AG04449 (cell line): Measurements from ENCODE around the gene CIZ1.

Experiments used
- CTCF ChIA-PET: fragments of 350-600 bp; formaldehyde crosslinking; extraction: SDS; loops from one replicate; lab custom pipeline; 2021; ENCODE audit warnings: antibody characterized with exemption; lab: Yijun Ruan, JAX
- POLR2A ChIA-PET: fragments of 400-600, 350-600 bp; formaldehyde crosslinking; extraction: SDS; loops from one replicate; lab custom pipeline; 2020; ENCODE audit warnings: antibody characterized with exemption, inconsistent platforms; lab: Yijun Ruan, JAX
- DNase-seq: peaks from one replicate; pipeline ENCODE4 v3.0.0-alpha.2; 2010; ENCODE audit warnings: low read depth, low spot score
- H3K4me3 ChIP-seq: 2 replicates; pipeline ENCODE4 v1.5.1; 2011; ENCODE audit warnings: low read depth, mild to moderate bottlenecking, control low read depth, low read length
- CTCF ChIP-seq: IDR thresholded peaks from one replicate; pipeline ENCODE4 v1.5.1; 2011; ENCODE audit warnings: mild to moderate bottlenecking, moderate library complexity, low read length, control low read depth, inconsistent platforms; ENCODE audit not compliant: insufficient read depth; ENCODE audit errors: missing control alignments

The CIZ1 gene

GRCh38 chr9:128153947-128154695 lies 37.3 kb downstream of the CIZ1 start:
- CTCF ChIA-PET, result no interaction called here
- no peak for DNase-seq
- no peak for TF ChIP-seq CTCF
- POLR2A ChIA-PET, result no interaction called here
- no peak overlapping the region for H3K4me3 ChIP-seq

GRCh38 chr9:128153060-128153946 lies 38.1 kb downstream of the CIZ1 start:
- ChIA-PET CTCF (interaction anchor here (1.1 to 1.2 kb wide), 2 partner anchors 24 to 35 kb away, joined by 3 to 9 read pairs; no protein-coding TSS in a partner anchor), POLR2A (no interaction called here)
- DNase-seq, result no peak
- H3K4me3 ChIP-seq, result no peak overlapping the region
- TF ChIP-seq CTCF, result no peak

GRCh38 chr9:128152133-128153059 lies 39.0 kb downstream of the CIZ1 start:
- H3K4me3 ChIP-seq, result no peak overlapping the region
- no peak for TF ChIP-seq CTCF
- DNase-seq, result no peak
- ChIA-PET CTCF (interaction anchor here (1.1 to 1.2 kb wide), 2 partner anchors 23 to 35 kb away, joined by 3 to 9 read pairs; no protein-coding TSS in a partner anchor), POLR2A (no interaction called here)

- no peak for TF ChIP-seq CTCF
- no peak overlapping the region for H3K4me3 ChIP-seq
- no peak for DNase-seq
- ChIA-PET POLR2A (no interaction called here), CTCF (interaction anchor here (0.6 to 1.3 kb wide), 3 partner anchors 22 to 34 kb away, joined by 3 read pairs; no protein-coding TSS in a partner anchor)
These were observed 39.9 kb downstream of the CIZ1 start for GRCh38 chr9:128151309-128152132.

- no peak overlapping the region for H3K4me3 ChIP-seq
- CTCF ChIA-PET, result interaction anchor here (0.6 to 1.3 kb wide), 3 partner anchors 22 to 33 kb away, joined by 3 read pairs; no protein-coding TSS in a partner anchor
- no peak for DNase-seq
- TF ChIP-seq CTCF, result no peak
- POLR2A ChIA-PET, result no interaction called here
These were observed 40.6 kb downstream of the CIZ1 start for GRCh38 chr9:128150594-128151308.
